ENCODE measurements around the gene JMJD1C. TPM values are rescaled to one million over a fixed set of nuclear protein-coding genes. Genes with fewer than 3 reads are reported as not detected.
A peak's percentile ranks its signal among the peaks of the same experiment; 100 is the strongest.

Gene JMJD1C
- total RNA-seq, 1 experiment from 2014 or later: 66.3 TPM

- TF ChIP-seq SP1 (IDR thresholded peaks at IDR 0.05; ENCODE audit: low read depth) (peak; percentile 29; the same call in 1 of the 2 replicates), EGR1 (IDR thresholded peaks at IDR 0.05; ENCODE audit: low read depth) (peak; percentile 85), CEBPB (IDR thresholded peaks at IDR 0.05; ENCODE audit: low read depth) (no peak), SRF (IDR thresholded peaks at IDR 0.05; ENCODE audit: low read depth) (peak; percentile 65; the same call in 1 of the 2 replicates), CBX3 (IDR thresholded peaks at IDR 0.05; ENCODE audit: low read depth) (peak; percentile 83), EZH2 (IDR thresholded peaks at IDR 0.05) (no peak), FOSL1 (IDR thresholded peaks at IDR 0.05; ENCODE audit: low read depth) (no peak), POLR2A (IDR thresholded peaks at IDR 0.05; ENCODE audit: borderline replicate concordance, extremely low read depth, insufficient read depth, insufficient read length) (peak; percentile 30)
Observed at GRCh38 chr10:63465293-63466143, at the start of gene JMJD1C (continued).

- intact Hi-C loops (cut with micrococcal nuclease): no loop called here
- Histone ChIP-seq H3K9ac (ENCODE audit: low read length) (peak overlapping the region; percentile 8; the same call in 1 of the 2 replicates), H4K20me1 (ENCODE audit: insufficient read depth) (no peaks in the 10 kb centered on the region), H2AFZ (ENCODE audit: low read depth, low read length, poor library complexity, severe bottlenecking) (no peak overlapping the region), H3K9me3 (ENCODE audit: control insufficient read depth in 1 of 2, insufficient read depth in 1 of 2, low read depth in 1 of 2, low read length in 2 of 2) (peaks cover 0 to 3% of the 10 kb centered on the region in 2 experiments; a peak in 1 of 4 replicates), H3K36me3 (ENCODE audit: control insufficient read depth in 1 of 2, insufficient read depth in 2 of 2, low read length in 2 of 2) (no peaks in the 10 kb centered on the region), H3K4me3 (replicated peaks in 1 of 2; ENCODE audit: low read depth in 1 of 2, low read length in 2 of 2) (no peak overlapping the region), H3K27me3 (ENCODE audit: insufficient read depth, low read length) (no peaks in the 10 kb centered on the region), H3K4me1 (ENCODE audit: control insufficient read depth in 1 of 2, insufficient read depth in 2 of 2, low read length in 2 of 2) (peaks cover 26 to 29% of the 10 kb centered on the region in 2 experiments), H3K27ac (ENCODE audit: low read depth, low read length) (peak overlapping the region; percentile 59), H3K79me2 (ENCODE audit: insufficient read depth, low read length) (peaks cover 97% of the 10 kb centered on the region), H3K4me2 (ENCODE audit: low read length) (peak overlapping the region; percentile 55), H3K9me2 (ENCODE audit: insufficient read depth) (no peaks in the 10 kb centered on the region)
- TF ChIP-seq FOSL1 (IDR thresholded peaks at IDR 0.05; ENCODE audit: low read depth) (peak; percentile 10; the same call in 1 of the 2 replicates), ZFX (IDR thresholded peaks at IDR 0.05) (no peak), CTCF (IDR thresholded peaks at IDR 0.05 in 2 of 3, conservative IDR thresholded peaks at IDR 0.05 in 1 of 3; ENCODE audit: borderline replicate concordance in 1 of 3, insufficient read depth in 1 of 3, low read depth in 2 of 3, low read length in 2 of 3) (no peak)
- TF ChIP-seq, protein P1, sequence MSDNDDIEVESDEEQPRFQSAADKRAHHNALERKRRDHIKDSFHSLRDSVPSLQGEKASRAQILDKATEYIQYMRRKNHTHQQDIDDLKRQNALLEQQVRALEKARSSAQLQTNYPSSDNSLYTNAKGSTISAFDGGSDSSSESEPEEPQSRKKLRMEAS (IDR thresholded peaks at IDR 0.05): no peak
- TF ChIP-seq, protein P2, sequence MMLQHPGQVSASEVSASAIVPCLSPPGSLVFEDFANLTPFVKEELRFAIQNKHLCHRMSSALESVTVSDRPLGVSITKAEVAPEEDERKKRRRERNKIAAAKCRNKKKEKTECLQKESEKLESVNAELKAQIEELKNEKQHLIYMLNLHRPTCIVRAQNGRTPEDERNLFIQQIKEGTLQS (IDR thresholded peaks at IDR 0.05): no peak
- RAD21 ChIA-PET (ENCODE audit: low non-redundant PET in 1 of 2, low total read pairs in 2 of 2, uncharacterized antibody in 2 of 2, unreplicated experiment in 2 of 2): no interaction called here
- CTCF ChIA-PET: no interaction called here
- no TSS peak for BruUV-seq (replicated peaks)
- POLR2A ChIA-PET: no interaction called here
- ATAC-seq: peak; percentile 72
- DNase-seq (ENCODE audit: low read depth, low spot score): no peak
Observed at GRCh38 chr10:63515002-63515763, 49.4 kb upstream of the JMJD1C start.

Data from HCT116 (cell line).